Right forelimb (tissue), 1 donor: Measurements from ENCODE around the gene GRB10.
A peak's percentile ranks its signal among the peaks of the same experiment; 100 is the strongest.
"Not testable (repeated sequence)": the region's sequence is repeated elsewhere in the genome, so short reads cannot be mapped to it uniquely, and the experiment has no call there.

ENCODE experiments used
- DNase-seq: peaks from one replicate; pipeline ENCODE4 v3.0.0-alpha.2; 2018

The GRB10 gene

DNA sequence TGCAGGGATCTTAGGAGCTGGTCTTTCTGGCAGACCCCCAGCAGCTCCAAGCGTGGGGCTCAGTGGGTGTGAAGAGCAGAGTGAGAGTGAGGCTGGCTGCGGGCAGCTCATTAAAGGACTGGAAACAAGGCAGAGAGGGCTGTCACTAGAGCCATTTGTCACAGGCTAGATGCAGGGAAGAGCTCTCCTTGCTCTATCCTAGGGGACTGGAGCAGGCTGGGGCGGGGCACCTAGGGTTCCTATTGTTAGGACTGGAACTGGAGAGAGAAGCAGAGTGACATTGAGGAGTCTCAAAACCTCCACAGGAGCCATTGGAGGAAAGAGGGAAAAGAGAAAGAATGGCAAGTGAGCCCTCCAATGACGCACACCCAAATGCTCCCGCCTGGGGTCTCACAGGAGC, 216.7 kb downstream of the GRB10 start:
- no peak for DNase-seq

- DNase-seq = no peak
Measured at GRCh38 chr7:50565559-50565916, 217.2 kb downstream of the GRB10 start.

DNA sequence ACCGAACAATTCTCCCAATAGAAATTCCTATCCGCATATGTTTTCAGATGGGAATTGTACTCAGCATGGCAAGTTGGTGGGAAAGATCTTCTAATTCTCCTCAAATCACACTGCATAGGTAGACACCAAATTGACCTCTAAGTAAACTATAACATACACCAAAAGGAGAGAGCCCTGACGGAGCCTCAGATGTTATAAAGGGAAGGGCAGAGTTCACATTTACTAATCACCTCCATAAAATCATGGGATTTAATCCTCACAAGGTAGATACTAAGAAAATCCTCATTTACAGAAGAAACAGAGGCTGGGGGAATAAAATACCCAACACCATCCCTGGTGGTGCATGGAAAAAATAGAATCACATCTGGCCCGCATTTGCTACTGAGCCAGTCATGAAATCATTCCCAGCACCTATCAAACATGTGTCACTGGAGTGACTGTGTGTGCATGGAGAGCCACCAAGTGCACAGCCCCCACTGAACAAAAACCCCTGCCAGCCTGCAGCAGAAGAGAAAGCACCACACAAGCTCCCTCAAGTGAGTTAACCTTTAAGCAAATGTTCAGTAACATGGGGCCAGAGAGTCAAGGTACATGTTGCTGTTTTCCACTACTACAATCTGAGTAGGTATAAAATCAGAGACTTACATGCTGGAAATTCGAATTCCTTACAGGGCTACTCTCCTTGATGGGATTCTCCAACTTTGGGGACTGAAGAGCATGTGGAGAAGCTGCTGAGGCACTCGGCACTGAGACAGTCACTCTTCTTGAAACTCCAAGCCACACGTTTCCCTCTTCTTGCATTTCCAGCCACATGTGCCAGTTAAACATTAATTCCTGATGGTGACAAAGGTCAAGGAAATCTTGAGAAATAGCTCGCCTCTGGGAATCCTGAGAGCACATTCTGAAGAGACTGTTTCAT, 217.8 kb downstream of the GRB10 start, which contains the start of gene DDC:
Gene DDC, minus strand, starts transcription at position 766 of the 919 bp plus-strand sequence. CDS start 21,320 bp downstream, outside the sequence.
- no peak for DNase-seq

DNA sequence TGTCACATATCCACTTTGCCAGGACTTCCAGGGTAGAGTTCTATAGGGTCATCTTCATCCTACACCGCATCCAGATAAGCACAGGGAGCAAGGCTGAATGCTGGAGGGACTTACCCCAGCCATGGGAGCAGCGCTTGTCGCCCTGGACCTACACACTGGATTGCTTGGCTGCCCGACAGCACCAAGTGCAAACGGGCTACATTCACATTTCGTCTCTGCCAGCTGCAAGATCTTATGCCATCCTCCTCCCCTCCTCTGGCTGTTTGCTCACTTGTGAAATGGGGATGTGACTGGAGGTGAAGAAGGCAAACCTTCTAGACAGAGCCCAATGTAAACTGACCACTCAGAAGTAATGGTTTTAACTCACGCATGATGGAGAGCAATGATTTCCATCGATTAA, 218.5 kb downstream of the GRB10 start:
- no peak for DNase-seq

DNA sequence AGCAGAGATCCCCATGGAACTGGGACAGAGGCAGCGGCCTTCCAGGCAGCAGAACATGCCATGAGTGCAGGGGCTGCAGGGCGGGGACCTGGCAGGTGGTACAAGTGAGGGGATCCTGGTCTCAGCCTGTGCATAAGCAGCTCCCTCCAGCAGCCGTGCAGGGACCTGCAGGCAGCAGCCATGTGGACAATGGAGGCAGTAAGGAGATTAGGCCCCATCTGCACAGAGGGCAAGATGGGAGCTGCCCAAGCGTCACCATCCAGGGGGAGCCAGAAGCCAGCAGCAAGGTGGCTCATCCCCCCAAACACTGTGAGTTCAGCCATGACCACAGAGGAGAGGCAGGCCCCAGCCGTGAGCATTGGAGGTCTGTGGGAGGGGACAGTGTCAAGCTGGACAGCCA, 220.6 kb downstream of the GRB10 start:
- DNase-seq = no peak

DNA sequence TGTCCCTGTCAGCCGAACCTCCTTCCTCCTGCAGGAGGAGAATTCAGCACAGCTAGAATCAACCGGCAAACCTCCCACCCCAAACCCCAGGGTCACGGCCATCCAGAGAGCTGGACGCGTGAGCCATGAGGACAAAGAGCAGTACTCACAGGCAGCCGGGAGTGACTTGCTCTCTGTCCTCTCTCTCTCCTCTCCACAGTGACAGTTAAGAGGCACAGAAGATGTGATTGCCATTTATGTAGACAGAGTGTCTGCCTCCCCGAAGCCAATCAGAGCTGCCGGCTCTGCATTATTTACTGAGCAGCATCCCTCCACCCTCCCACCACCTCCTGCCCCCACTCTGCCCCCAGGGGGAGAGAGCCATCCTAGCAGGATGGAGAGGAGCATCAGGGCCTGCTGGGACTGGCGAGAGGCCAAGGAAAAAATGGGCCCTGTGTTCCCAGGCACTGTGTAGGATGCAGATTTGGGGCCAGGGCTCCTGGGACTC, 221.8 kb downstream of the GRB10 start:
- no peak for DNase-seq

GRCh38 chr7:50559881-50560280, 222.8 kb downstream of the GRB10 start:
- no peak for DNase-seq

GRCh38 chr7:50558294-50559053, 224.2 kb downstream of the GRB10 start:
- DNase-seq = no peak

- DNase-seq = no peak
Measured at GRCh38 chr7:50557099-50557498, 225.6 kb downstream of the GRB10 start.

DNA sequence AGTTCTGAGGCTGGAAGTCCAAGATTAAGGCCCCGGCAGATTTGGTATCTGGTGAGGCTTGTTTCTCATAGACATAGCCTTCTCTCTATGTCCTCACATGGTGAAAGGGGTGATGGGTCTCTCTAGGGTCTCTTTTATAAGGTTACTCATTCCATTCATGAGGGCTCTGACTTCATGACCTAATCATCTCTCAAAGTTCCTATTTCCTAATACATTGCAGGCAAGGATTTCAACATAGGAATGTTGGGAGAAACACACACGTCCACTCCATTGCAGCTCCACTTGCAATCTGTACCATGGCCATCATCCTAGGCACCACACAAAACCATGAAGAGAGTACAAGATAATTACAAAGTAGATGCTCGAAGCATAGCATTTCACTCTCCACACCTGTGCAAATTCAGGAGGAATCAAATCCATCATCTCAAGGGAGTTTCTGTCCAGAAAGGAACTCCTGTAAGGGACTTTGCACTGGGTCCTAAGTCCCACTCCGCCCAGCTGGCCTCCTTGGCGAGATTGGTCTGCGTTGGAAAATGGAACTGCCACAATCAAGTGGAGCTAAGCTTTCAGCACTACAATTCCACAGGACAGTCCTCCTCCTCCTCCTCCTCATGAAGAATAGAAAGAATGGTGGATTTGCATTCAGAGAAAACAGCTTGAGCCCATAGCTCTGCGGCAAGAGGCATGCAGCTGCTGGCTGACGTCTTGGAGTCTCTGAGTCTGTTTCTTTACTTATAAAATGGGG, 226.3 kb downstream of the GRB10 start:
- DNase-seq = no peak

DNA sequence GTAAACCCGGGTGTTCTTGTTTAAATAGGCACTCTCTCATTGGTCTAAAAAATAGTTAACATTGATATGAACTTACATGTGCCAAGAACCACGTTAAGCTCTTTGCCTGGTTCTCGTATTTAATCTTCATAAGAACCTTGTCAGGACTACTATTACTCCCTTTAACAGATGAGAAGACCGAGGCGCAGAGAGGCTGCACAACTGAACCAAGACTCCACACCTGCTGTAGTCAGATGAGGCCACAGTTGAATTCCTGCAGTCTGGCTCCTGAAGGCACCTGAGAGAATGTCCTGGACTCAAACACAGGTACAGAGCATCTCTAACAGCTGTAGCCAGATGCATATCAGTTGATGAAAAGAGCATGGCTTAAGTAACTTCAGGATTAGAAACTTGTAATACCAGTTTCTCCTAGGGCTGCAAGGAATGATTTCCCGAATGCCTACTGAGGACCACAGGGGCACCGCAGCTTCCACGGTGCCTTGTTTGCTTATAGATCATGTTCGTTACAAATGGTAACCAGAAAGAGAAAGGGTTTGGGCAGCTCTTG, 227.0 kb downstream of the GRB10 start:
- DNase-seq = no peak

DNA sequence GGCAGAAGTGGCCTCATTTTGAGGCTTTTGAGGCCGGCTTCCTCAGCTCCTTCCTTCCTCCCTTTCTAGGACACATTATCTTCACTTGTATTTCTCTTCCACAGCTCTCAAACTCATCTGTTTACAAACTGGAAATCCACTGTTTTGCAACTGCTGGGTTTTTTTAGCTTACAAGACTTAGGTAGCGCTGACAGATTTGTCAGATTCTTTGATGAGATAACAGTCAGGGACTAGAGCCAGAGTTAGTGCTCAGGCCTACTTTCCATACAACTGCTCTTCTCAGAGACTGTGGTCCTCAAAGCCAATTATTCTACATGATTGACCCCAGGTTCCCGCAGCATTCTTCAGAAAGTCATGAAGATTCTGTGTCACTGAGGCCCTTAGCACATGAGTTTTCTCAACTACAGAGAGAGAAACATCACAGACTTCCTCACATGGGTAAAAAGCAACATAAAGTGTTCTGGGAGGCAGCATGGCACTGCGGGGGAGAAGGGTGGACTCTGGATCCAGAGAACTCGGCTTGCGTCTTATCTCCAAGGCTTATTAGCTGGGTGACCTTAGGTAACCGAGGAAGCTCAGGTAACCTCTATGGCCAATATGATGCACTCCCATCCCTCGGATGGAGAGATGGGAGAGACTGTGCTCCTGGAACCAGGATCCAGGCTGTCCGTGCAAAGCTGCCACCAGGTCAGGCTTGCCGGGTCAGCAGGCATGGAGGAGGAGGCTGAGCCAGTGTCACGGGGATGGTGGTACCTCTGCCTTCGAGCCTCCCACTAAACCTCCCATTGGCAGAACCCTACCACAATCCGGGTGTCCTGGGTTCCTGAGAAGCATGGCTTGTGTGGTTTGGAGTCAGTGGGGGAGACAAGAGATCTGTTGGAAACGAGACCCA, 228.0 kb downstream of the GRB10 start:
- no peak for DNase-seq

- DNase-seq = no peak
Measured at GRCh38 chr7:50553973-50554372, 228.7 kb downstream of the GRB10 start.

DNA sequence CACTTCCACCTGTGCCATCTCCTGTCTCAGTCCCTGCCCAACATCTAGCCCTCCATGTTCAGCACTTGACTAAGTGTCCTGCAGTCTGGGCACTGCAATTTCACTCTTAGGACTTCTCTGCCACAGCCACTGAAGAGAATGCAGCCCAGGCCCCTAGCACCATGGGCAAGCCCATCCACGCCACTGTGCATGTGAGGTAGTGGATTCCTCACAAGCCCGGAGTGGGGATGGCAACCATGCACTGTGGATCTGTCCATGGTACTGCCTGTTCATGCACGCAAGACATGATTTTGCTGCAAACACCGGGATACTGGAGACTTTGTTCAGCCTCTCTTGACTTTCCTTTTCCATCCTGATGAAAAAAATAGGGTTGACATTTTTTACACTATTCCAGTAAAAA, 229.8 kb downstream of the GRB10 start:
- peak; percentile 58 for DNase-seq

- no peak for DNase-seq
Measured at GRCh38 chr7:50552139-50552538, 230.6 kb downstream of the GRB10 start.

DNA sequence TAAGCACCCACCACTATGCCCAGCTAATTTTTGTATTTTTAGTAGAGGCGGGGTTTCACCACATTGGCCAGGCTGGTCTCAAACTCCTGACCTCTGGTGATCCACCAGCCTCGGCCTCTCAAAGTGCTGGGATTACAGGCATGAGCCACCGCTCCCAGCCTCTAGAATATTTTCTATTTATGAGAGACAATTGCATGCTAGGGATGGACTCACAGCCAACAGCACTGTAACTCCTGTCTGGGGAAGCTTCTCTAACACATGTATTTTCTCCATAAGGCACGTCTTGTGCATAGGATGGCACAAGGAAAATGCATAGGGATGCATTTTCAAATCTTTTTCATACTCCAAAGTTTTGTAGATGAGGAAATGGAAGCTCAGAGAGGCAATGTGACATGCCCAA, 237.1 kb downstream of the GRB10 start:
- not testable (repeated sequence) for DNase-seq

DNA sequence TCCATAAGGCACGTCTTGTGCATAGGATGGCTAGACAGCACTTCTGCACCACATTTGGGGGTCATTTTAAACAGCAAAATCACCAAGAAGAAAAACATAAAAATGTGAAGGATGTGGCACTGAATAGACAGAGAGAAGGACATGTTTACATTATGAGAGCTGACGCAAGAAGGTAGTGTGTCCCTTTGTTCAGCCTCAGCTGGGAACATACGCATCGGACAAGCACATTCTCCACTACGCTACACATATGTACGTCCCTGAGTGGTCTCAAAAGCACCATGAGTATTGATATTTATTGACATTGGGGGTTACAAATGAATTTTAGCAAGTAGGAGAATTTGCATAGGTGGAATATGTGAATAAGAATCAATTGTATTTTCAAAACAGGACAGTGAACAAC, 237.7 kb downstream of the GRB10 start:
- DNase-seq = no peak

- no peak for DNase-seq
Measured at GRCh38 chr7:50543776-50544442, 238.8 kb downstream of the GRB10 start.

DNA sequence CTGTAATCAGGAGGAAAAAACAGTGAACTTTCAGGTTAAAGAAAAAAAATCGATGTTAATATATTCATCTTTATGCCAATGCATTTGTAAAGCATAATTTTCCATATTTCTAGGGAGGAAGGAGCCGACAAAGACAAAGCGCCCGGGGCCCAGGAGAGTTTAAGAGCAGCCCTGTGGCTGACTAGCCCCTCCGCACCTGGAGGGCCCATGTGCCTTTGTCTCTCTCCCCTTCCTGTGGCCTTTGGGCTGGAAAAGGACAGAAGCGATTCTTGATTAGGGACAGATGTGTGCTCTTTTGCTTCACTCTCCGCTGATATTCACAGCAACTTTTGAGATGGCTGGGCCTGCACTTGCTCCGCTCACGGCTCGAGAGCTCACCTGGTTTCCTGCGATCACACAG, 240.6 kb downstream of the GRB10 start:
- no peak for DNase-seq

DNA sequence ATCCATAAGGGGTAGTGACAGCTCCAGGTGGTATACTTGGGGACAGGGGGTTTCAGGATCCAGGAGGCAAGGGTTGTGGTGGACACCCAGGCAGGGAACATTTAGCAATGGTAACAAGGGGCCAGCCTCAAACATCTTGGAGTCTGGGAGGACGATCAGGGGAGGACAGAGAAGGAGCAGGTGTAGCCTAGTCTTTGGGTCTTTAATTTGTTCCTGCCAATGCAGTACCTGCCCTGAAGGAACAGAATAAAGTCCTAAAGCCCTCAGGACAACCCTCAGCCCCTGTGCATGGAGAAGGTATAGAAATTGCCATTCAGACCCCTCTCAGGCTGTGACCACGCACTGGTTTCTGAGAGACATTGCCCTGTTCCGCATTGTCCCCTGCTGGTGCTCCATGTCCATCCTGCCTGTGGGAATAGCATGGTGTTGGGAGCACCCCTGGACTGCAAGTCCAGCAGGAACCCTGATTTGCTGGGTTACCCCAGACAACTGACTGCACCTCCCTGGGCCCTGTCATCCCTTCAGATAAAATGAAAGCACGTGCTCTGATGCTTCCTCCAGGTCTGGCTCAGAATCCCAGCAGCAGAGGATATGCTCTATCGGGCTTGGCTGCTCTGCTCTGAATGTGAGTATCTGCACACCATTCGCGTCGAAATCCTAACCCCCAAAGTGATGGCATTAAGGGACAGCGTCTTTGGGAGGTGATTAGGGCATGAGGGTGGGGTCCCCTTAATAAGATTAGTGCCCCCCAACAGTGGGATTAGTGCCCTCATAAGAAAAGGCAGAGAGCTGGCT, 241.7 kb downstream of the GRB10 start:
- no peak for DNase-seq
